ENCODE data around the gene SASH3. TPM values are rescaled to one million over a fixed set of nuclear protein-coding genes. Genes with fewer than 3 reads are reported as not detected.
A peak's percentile ranks its signal among the peaks of the same experiment; 100 is the strongest.

Gene SASH3
- total RNA-seq, 6 experiments from 2014 or later: not detected

GRCh38 chrX:129831091-129831885, 51.5 kb downstream of the SASH3 start:
- no peak for DNase-seq
- H3K36me3 Mint-ChIP-seq (ENCODE audit: low read depth): peaks cover 4% of the 10 kb centered on the region; the same call in 1 of the 2 replicates
- no peaks in the 10 kb centered on the region for H3K9me3 Mint-ChIP-seq
- TF ChIP-seq CTCF (IDR thresholded peaks at IDR 0.05): no peak
- no peaks in the 10 kb centered on the region; the same call in none of the 2 replicates for H3K27me3 Mint-ChIP-seq (ENCODE audit: insufficient read depth)
- no peak overlapping the region for H3K4me3 Mint-ChIP-seq
- peaks cover 21% of the 10 kb centered on the region for H3K4me1 Mint-ChIP-seq (ENCODE audit: low read depth)
- no peak overlapping the region for H3K27ac Mint-ChIP-seq

- Mint-ChIP-seq H3K4me1 (ENCODE audit: low read depth) (peaks cover 21% of the 10 kb centered on the region), H3K9me3 (no peaks in the 10 kb centered on the region), H3K36me3 (ENCODE audit: low read depth) (peaks cover 10% of the 10 kb centered on the region; the same call in 1 of the 2 replicates), H3K27ac (peak overlapping the region; percentile 55; the same call in 1 of the 2 replicates), H3K27me3 (ENCODE audit: insufficient read depth) (no peaks in the 10 kb centered on the region; the same call in none of the 2 replicates), H3K4me3 (no peak overlapping the region; the same call in 1 of the 2 replicates)
- no peak for TF ChIP-seq CTCF (IDR thresholded peaks at IDR 0.05)
- peak; percentile 21 for DNase-seq
These were observed 53.6 kb downstream of the SASH3 start for GRCh38 chrX:129833153-129833990.

GRCh38 chrX:129836827-129837226, 57.1 kb downstream of the SASH3 start:
- Mint-ChIP-seq H3K27ac (no peak overlapping the region), H3K4me1 (ENCODE audit: low read depth) (peaks cover 37% of the 10 kb centered on the region), H3K36me3 (ENCODE audit: low read depth) (peaks cover 10% of the 10 kb centered on the region), H3K27me3 (ENCODE audit: insufficient read depth) (no peaks in the 10 kb centered on the region; the same call in none of the 2 replicates), H3K4me3 (no peak overlapping the region), H3K9me3 (no peaks in the 10 kb centered on the region)
- no peak for TF ChIP-seq CTCF (IDR thresholded peaks at IDR 0.05)
- DNase-seq: no peak

GRCh38 chrX:129840344-129840743, 60.6 kb downstream of the SASH3 start:
- peaks cover 31% of the 10 kb centered on the region for H3K4me1 Mint-ChIP-seq (ENCODE audit: low read depth)
- H3K27me3 Mint-ChIP-seq (ENCODE audit: insufficient read depth): no peaks in the 10 kb centered on the region
- 0 out of 2 replicates have a peak overlapping the region, but pooled peaks have one; percentile 39 for H3K27ac Mint-ChIP-seq
- no peak for TF ChIP-seq CTCF (IDR thresholded peaks at IDR 0.05)
- no peak for DNase-seq
- H3K9me3 Mint-ChIP-seq: no peaks in the 10 kb centered on the region
- peaks cover 7% of the 10 kb centered on the region for H3K36me3 Mint-ChIP-seq (ENCODE audit: low read depth)
- H3K4me3 Mint-ChIP-seq: peak overlapping the region; percentile 38; the same call in 1 of the 2 replicates

GRCh38 chrX:129842510-129843208, 62.9 kb downstream of the SASH3 start:
- Mint-ChIP-seq H3K9me3 (no peaks in the 10 kb centered on the region), H3K36me3 (ENCODE audit: low read depth) (no peaks in the 10 kb centered on the region; the same call in 1 of the 2 replicates), H3K27ac (peak overlapping the region; percentile 80), H3K4me1 (ENCODE audit: low read depth) (peaks cover 31% of the 10 kb centered on the region), H3K27me3 (ENCODE audit: insufficient read depth) (no peaks in the 10 kb centered on the region), H3K4me3 (peak overlapping the region; percentile 92)
- no peak for TF ChIP-seq CTCF (IDR thresholded peaks at IDR 0.05)
- DNase-seq: peak; percentile 15

Data from HFFc6 (cell line).